Adrenal gland (tissue), 12 donors: ENCODE data around the gene BRAT1. TPM values are rescaled to one million over a fixed set of nuclear protein-coding genes. Genes with fewer than 3 reads are reported as not detected.
"Not testable (repeated sequence)": the region's sequence is repeated elsewhere in the genome, so short reads cannot be mapped to it uniquely, and the experiment has no call there.

ENCODE experiments used
- DNase-seq, 7 donors: peaks; one replicate each; pipeline ENCODE4 v3.0.0-alpha.2; 2019 to 2020
- H3K27ac ChIP-seq, 5 donors: fragments of 200-600 bp; sonication (generic) in 4 of 5; 1 replicate in 3 of 5; 2 replicates in 2 of 5; pipeline versions ENCODE4 v1.5.1 to v1.8.0; 2016 to 2020; ENCODE audit warnings: mild to moderate bottlenecking in 1 of 5
- H3K27me3 ChIP-seq: fragments of 200-600 bp; 2 replicates; pipeline ENCODE4 v1.8.0; 2021
- H3K36me3 ChIP-seq, 2 donors: fragments of 200-600 bp; replicated peaks in 1 of 2; 1 replicate in 1 of 2; 2 replicates in 1 of 2; pipeline versions ENCODE4 v1.5.1 to v1.8.0; 2018 to 2022
- H3K4me1 ChIP-seq, 2 donors: fragments of 200-600 bp; replicated peaks in 1 of 2; 1 replicate in 1 of 2; 2 replicates in 1 of 2; pipeline versions ENCODE4 v1.5.1 to v1.8.0; 2018 to 2021
- H3K4me3 ChIP-seq, 4 donors: fragments of 200-600 bp; sonication (generic) in 3 of 4; one replicate each; pipeline ENCODE4 v1.5.1; 2016 to 2018
- H3K9me3 ChIP-seq, 3 donors: fragments of 200-600 bp; sonication (generic) in 1 of 3; replicated peaks in 1 of 3; 1 replicate in 2 of 3; 2 replicates in 1 of 3; pipeline versions ENCODE4 v1.5.1 to v1.8.0; 2016 to 2021
- CTCF ChIP-seq, 6 experiments: fragments of 450-650 bp in 4 of 6; fragments of 200-600 bp in 2 of 6; sonication (generic) in 1 of 6; IDR thresholded peaks; 1 replicate in 5 of 6; 2 replicates in 1 of 6; pipeline versions ENCODE4 v1.5.1 to v1.8.0; 2016 to 2021; ENCODE audit warnings: antibody characterized with exemption in 6 of 6, mild to moderate bottlenecking in 2 of 6, moderate library complexity in 1 of 6
- POLR2A ChIP-seq, 2 donors: fragments of 450-650 bp; IDR thresholded peaks; one replicate each; pipeline ENCODE4 v1.6.1; 2017; ENCODE audit warnings: antibody characterized with exemption in 2 of 2, mild to moderate bottlenecking in 2 of 2, moderate library complexity in 1 of 2
- WGBS, 4 donors: extraction: QIAGEN DNeasy Blood & Tissue Kit in 2 of 4; methylation state at CpG; one replicate each; pipeline versions ENCODE4 v1.1.5 to v1.1.7; 2013 to 2017; 5-methylcytosine and 5-hydroxymethylcytosine counted together
- intact Hi-C, 2 donors: fragments of 100-400 bp; cut with DNase I; formaldehyde crosslinking; loops; one replicate each; pipeline versions ENCODE4 v1.14.1 to v1.15.0; 2022 to 2023
- polyA plus RNA-seq, 3 donors: library from polyadenylated mRNA; stranded (reverse); fragments of 200-250 nt in 2 of 3; fragments of 350-450 nt in 1 of 3; fragmentation: Illumina TruSeq in 1 of 3; extraction: RNeasy Lipid Tissue Mini Kit (QIAGEN cat#74804) in 1 of 3; gene quantifications; one replicate each; pipeline ENCODE4 v1.2.3, GENCODE V29; 2013 to 2014
- total RNA-seq, 9 donors: library from RNA; depleted of rRNA in 4 of 9; stranded (reverse); fragments of >200 nt in 4 of 9; fragments of 120-200 nt in 1 of 9; fragmentation: NEBNext Ultra II Directional in 1 of 9; extraction: Animal tissue kit (Norgen Biotek cat#: 25700) in 1 of 9; gene quantifications; one replicate each; pipeline versions ENCODE4 v1.1.0 to v1.2.4, GENCODE V29; 2013 to 2023
- donor health status: healthy with polysubstance abuse.
- donor health status: Bipolar disorder and iron deficiency.
- donor health status: DM: yes; HTN: yes; CAD: no.
- donor health status: DM: no; HTN: no; CAD: no.
- donor health status: DM: no; HTN: no; CAD: no.
- donor health status: DM: yes; HTN: yes; CAD: no.

BRAT1 gene
- total and polyA plus RNA-seq, 12 donors = 3.7 to 120 (median 72.4) TPM

- intact Hi-C loops = no loop called here
- H3K27ac ChIP-seq = no peak overlapping the region
- WGBS, 4 donors = 93 to 96% (median 94%) methylated on average over 25 to 38 of the region's 38 CpGs
- TF ChIP-seq POLR2A (IDR thresholded peaks at IDR 0.05) (no peak), CTCF (IDR thresholded peaks at IDR 0.05) (no peak)
- no peaks in the 10 kb centered on the region for H3K27me3 ChIP-seq
- H3K4me3 ChIP-seq = no peak overlapping the region
- no peak for DNase-seq
- peaks cover 0 to 50% of the 10 kb centered on the region in 2 donors for H3K36me3 ChIP-seq
- no peaks in the 10 kb centered on the region for H3K9me3 ChIP-seq
- H3K4me1 ChIP-seq = no peaks in the 10 kb centered on the region
Observed at GRCh38 chr7:2593036-2593727, 37.9 kb upstream of the BRAT1 start.

GRCh38 chr7:2592375-2592865 lies 37.1 kb upstream of the BRAT1 start:
- 94 to 96% (median 95%) methylated on average over 20 to 23 of the region's 23 CpGs for WGBS, 4 donors
- TF ChIP-seq POLR2A (IDR thresholded peaks at IDR 0.05) = no peak
- no peak for TF ChIP-seq CTCF (IDR thresholded peaks at IDR 0.05)
- no peak for DNase-seq
- Histone ChIP-seq H3K4me1 (no peaks in the 10 kb centered on the region), H3K4me3 (no peak overlapping the region), H3K27me3 (no peaks in the 10 kb centered on the region), H3K36me3 (peaks cover 0 to 50% of the 10 kb centered on the region in 2 donors), H3K9me3 (no peaks in the 10 kb centered on the region), H3K27ac (no peak overlapping the region)
- intact Hi-C loops = no loop called here

- peaks cover 0 to 49% of the 10 kb centered on the region in 2 donors for H3K36me3 ChIP-seq
- H3K4me1 ChIP-seq, intact Hi-C loops, H3K27ac ChIP-seq, H3K4me3 ChIP-seq, H3K9me3 ChIP-seq, DNase-seq, H3K27me3 ChIP-seq: not testable (repeated sequence)
- 91 to 96% (median 95%) methylated on average over 14 to 15 of the region's 15 CpGs for WGBS, 4 donors
Observed at GRCh38 chr7:2589941-2590340, 34.6 kb upstream of the BRAT1 start.

GRCh38 chr7:2589341-2589740 lies 34.0 kb upstream of the BRAT1 start:
- no peaks in the 10 kb centered on the region for H3K27me3 ChIP-seq

More at GRCh38 chr7:2589341-2589740, 34.0 kb upstream of the BRAT1 start:
- 91 to 96% (median 93%) methylated on average over 16 of the region's 16 CpGs for whole genome bisulfite sequencing, 4 donors
- TF ChIP-seq CTCF (IDR thresholded peaks at IDR 0.05) (no peak), POLR2A (IDR thresholded peaks at IDR 0.05) (no peak)
- DNase-seq = no peak
- Histone ChIP-seq H3K9me3 (no peaks in the 10 kb centered on the region), H3K4me3 (no peak overlapping the region), H3K4me1 (no peaks in the 10 kb centered on the region), H3K36me3 (peaks cover 0 to 49% of the 10 kb centered on the region in 2 donors), H3K27ac (no peak overlapping the region)
- intact Hi-C loops = no loop called here
